H1 (cell line): ENCODE measurements around the gene ELMO1. TPM values are rescaled to one million over a fixed set of nuclear protein-coding genes. Genes with fewer than 3 reads are reported as not detected.

Experiments
- CTBP2 ChIP-seq: IDR thresholded peaks from 2 replicates; pipeline ENCODE4 v1.7.0; 2011; ENCODE audit warnings: borderline replicate concordance, mild to moderate bottlenecking, moderate library complexity, mixed read lengths, low read length; ENCODE audit not compliant: insufficient read depth, insufficient read length
- RBBP5 ChIP-seq: IDR thresholded peaks from 2 replicates; pipeline ENCODE4 v1.7.1; 2012; ENCODE audit warnings: low read depth, mild to moderate bottlenecking, inconsistent platforms, low read length, moderate library complexity, borderline replicate concordance
- polyA plus RNA-seq, 7 experiments: library from polyadenylated mRNA; depleted of rRNA in 3 of 7; stranded (reverse) in 5 of 7; unstranded in 2 of 7; fragments of >200 nt in 5 of 7; fragments of 200-250 nt in 2 of 7; gene quantifications; 1 replicate in 5 of 7; 2 replicates in 1 of 7; 4 replicates in 1 of 7; pipeline versions ENCODE4 v1.2.1 to v1.2.3, GENCODE V29; 2011 to 2013; ENCODE audit warnings: missing spikeins in 2 of 7, mixed read lengths in 2 of 7
- total RNA-seq: library from RNA; stranded (reverse); fragmentation: NEBNext Ultra II Directional; extraction: Animal tissue kit (Norgen Biotek cat#: 25700); gene quantifications from 2 replicates; pipeline ENCODE4 v1.2.1, GENCODE V29; 2021

ELMO1 gene
- total and polyA plus RNA-seq, 2 of the 8 experiments (the other 6 are each of a cell fraction or from before 2014, with no cell fraction given): 18.4 to 21.0 TPM

- no peak for TF ChIP-seq RBBP5
- TF ChIP-seq CTBP2: no peak
These were observed 386.2 kb downstream of the ELMO1 start (continued) for GRCh38 chr7:37062560-37062859.
